GM08714 (cell line): ENCODE measurements around the gene SKAP1.
"Not testable (repeated sequence)": the region's sequence is repeated elsewhere in the genome, so short reads cannot be mapped to it uniquely, and the experiment has no call there.

ENCODE experiments used
- H3K4me3 ChIP-seq: fragments of 200-500 bp; sonication (Bioruptor generic); 2 replicates; pipeline ENCODE4 v1.5.1; 2014; ENCODE audit warnings: mild to moderate bottlenecking, low read length, inconsistent platforms
- ZNF274 ChIP-seq: IDR thresholded peaks from 2 replicates; pipeline ENCODE4 v1.6.1; 2012; ENCODE audit warnings: mild to moderate bottlenecking, low read depth, low read length

Gene SKAP1

GRCh38 chr17:48459070-48459844, 29.2 kb upstream of the SKAP1 start:
- no peak overlapping the region for H3K4me3 ChIP-seq
- no peak for TF ChIP-seq ZNF274

GRCh38 chr17:48457080-48457836, 27.2 kb upstream of the SKAP1 start:
- no peak for TF ChIP-seq ZNF274
- H3K4me3 ChIP-seq = no peak overlapping the region

GRCh38 chr17:48456589-48456988, 26.6 kb upstream of the SKAP1 start:
- no peak overlapping the region for H3K4me3 ChIP-seq
- no peak for TF ChIP-seq ZNF274

- H3K4me3 ChIP-seq = no peak overlapping the region
- no peak for TF ChIP-seq ZNF274
Observed at GRCh38 chr17:48455791-48456190, 25.8 kb upstream of the SKAP1 start.

- no peak overlapping the region; the same call in 1 of the 2 replicates for H3K4me3 ChIP-seq
- TF ChIP-seq ZNF274 = no peak
Observed at GRCh38 chr17:48453447-48453846, 23.4 kb upstream of the SKAP1 start.

- TF ChIP-seq ZNF274 = no peak
- H3K4me3 ChIP-seq = no peak overlapping the region
Observed at GRCh38 chr17:48451489-48451888, 21.5 kb upstream of the SKAP1 start.

- H3K4me3 ChIP-seq = not testable (repeated sequence)
Observed at GRCh38 chr17:48449335-48449734, 19.3 kb upstream of the SKAP1 start.

- H3K4me3 ChIP-seq = no peak overlapping the region
- no peak for TF ChIP-seq ZNF274
Observed at GRCh38 chr17:48445248-48445620, 15.2 kb upstream of the SKAP1 start.

GRCh38 chr17:48444516-48445247, 14.7 kb upstream of the SKAP1 start:
- TF ChIP-seq ZNF274 = no peak
- no peak overlapping the region for H3K4me3 ChIP-seq

- TF ChIP-seq ZNF274 = no peak
Observed at GRCh38 chr17:48443712-48444111, 13.7 kb upstream of the SKAP1 start.

GRCh38 chr17:48442819-48443218, 12.8 kb upstream of the SKAP1 start:
- no peak overlapping the region for H3K4me3 ChIP-seq
- no peak for TF ChIP-seq ZNF274

More at GRCh38 chr17:48443712-48444111, 13.7 kb upstream of the SKAP1 start:
- H3K4me3 ChIP-seq = no peak overlapping the region

GRCh38 chr17:48441862-48442261, 11.8 kb upstream of the SKAP1 start:
- TF ChIP-seq ZNF274 = no peak
- no peak overlapping the region; the same call in 1 of the 2 replicates for H3K4me3 ChIP-seq

- H3K4me3 ChIP-seq = peak overlapping the region; percentile 34; the same call in 1 of the 2 replicates
Observed at GRCh38 chr17:48441231-48441711, 11.3 kb upstream of the SKAP1 start.

GRCh38 chr17:48440669-48441068, 10.7 kb upstream of the SKAP1 start:
- peak overlapping the region; percentile 34; the same call in 1 of the 2 replicates for H3K4me3 ChIP-seq
- TF ChIP-seq ZNF274 = no peak

More at GRCh38 chr17:48441231-48441711, 11.3 kb upstream of the SKAP1 start:
- no peak for TF ChIP-seq ZNF274
